Gastrocnemius medialis (tissue), 4 donors: ENCODE results near the gene FGFRL1. TPM values are rescaled to one million over a fixed set of nuclear protein-coding genes. Genes with fewer than 3 reads are reported as not detected.

Source experiments
- ATAC-seq, 2 donors: fragments of 150-250 bp; one replicate each; pipeline ENCODE4 v1.9.1; 2016
- DNase-seq, 2 donors: peaks; one replicate each; pipeline ENCODE4 v3.0.0-alpha.2; 2019
- H3K27ac ChIP-seq, 4 donors: fragments of 200-600 bp; sonication (generic); 1 replicate in 1 of 4; 2 replicates in 3 of 4; pipeline ENCODE4 v1.5.1; 2016 to 2018; ENCODE audit warnings: mild to moderate bottlenecking in 2 of 4, moderate library complexity in 1 of 4
- H3K27me3 ChIP-seq, 3 donors: fragments of 200-600 bp; sonication (generic) in 2 of 3; 1 replicate in 1 of 3; 2 replicates in 2 of 3; pipeline versions ENCODE4 v1.5.1 to v1.6.0; 2016 to 2019; ENCODE audit warnings: mild to moderate bottlenecking in 1 of 3, moderate library complexity in 1 of 3
- H3K36me3 ChIP-seq, 2 donors: fragments of 200-600 bp; sonication (generic) in 1 of 2; one replicate each; pipeline ENCODE4 v1.5.1; 2017 to 2018
- H3K4me1 ChIP-seq, 2 donors: fragments of 200-600 bp; sonication (generic) in 1 of 2; one replicate each; pipeline ENCODE4 v1.5.1; 2016 to 2017; ENCODE audit warnings: mild to moderate bottlenecking in 2 of 2
- H3K4me3 ChIP-seq, 4 donors: fragments of 200-600 bp; sonication (generic) in 3 of 4; 1 replicate in 1 of 4; 2 replicates in 3 of 4; pipeline ENCODE4 v1.5.1; 2016 to 2019; ENCODE audit warnings: mild to moderate bottlenecking in 2 of 4
- H3K9me3 ChIP-seq, 3 donors: fragments of 200-600 bp; sonication (generic) in 2 of 3; 1 replicate in 1 of 3; 2 replicates in 2 of 3; pipeline ENCODE4 v1.5.1; 2016 to 2019
- CTCF ChIP-seq, 5 experiments: fragments of 450-650 bp in 3 of 5; fragments of 200-600 bp in 2 of 5; sonication (generic) in 2 of 5; IDR thresholded peaks in 4 of 5; conservative IDR thresholded peaks in 1 of 5; 1 replicate in 4 of 5; 2 replicates in 1 of 5; pipeline ENCODE4 v1.5.1; 2016 to 2019; ENCODE audit warnings: antibody characterized with exemption in 5 of 5, mild to moderate bottlenecking in 3 of 5, moderate library complexity in 3 of 5
- POLR2A ChIP-seq, 2 donors: fragments of 450-650 bp; IDR thresholded peaks; one replicate each; pipeline ENCODE4 v1.6.1; 2017; ENCODE audit warnings: antibody characterized with exemption in 2 of 2, mild to moderate bottlenecking in 2 of 2, moderate library complexity in 2 of 2
- in situ Hi-C, 4 donors: fragments of 200-750 bp; cut with MboI; loops; one replicate each; pipeline versions ENCODE4 v1.15.0 to v1.8.0; 2017; ENCODE audit warnings: low sequenced_read_pairs in 4 of 4
- intact Hi-C: fragments of 100-400 bp; cut with DNase I; formaldehyde crosslinking; loops from one replicate; pipeline ENCODE4 v1.15.1; 2023; ENCODE audit warnings: low total_unique reads
- total RNA-seq, 4 donors: library from RNA; depleted of rRNA; stranded (reverse); fragments of >200 nt; gene quantifications; one replicate each; pipeline versions ENCODE4 v1.1.0 to v1.2.3, GENCODE V29; 2016

FGFRL1 gene
- total RNA-seq, 4 donors from 2014 or later, result 10.4 to 32.4 (median 15.2) TPM

- no peak for ATAC-seq
- TF ChIP-seq POLR2A (IDR thresholded peaks at IDR 0.05) (no peak), CTCF (IDR thresholded peaks at IDR 0.05 in 4 of 5, conservative IDR thresholded peaks at IDR 0.05 in 1 of 5) (no peak)
- no peaks in the 10 kb centered on the region for H3K9me3 ChIP-seq
- H3K4me1 ChIP-seq, result peaks cover 9 to 11% of the 10 kb centered on the region in 2 donors
- H3K27ac ChIP-seq, result no peak overlapping the region
- H3K36me3 ChIP-seq, result no peaks in the 10 kb centered on the region
- in situ Hi-C loops, result no loop called here
- no peak for DNase-seq
- intact Hi-C loops, result no loop called here
- peaks cover 54 to 63% (median 55%) of the 10 kb centered on the region in 3 donors for H3K27me3 ChIP-seq
- H3K4me3 ChIP-seq, result no peak overlapping the region
Measured at GRCh38 chr4:1056671-1057402, 45.4 kb downstream of the FGFRL1 start.

- Histone ChIP-seq H3K27me3 (peaks cover 52 to 61% (median 54%) of the 10 kb centered on the region in 3 donors), H3K4me1 (peaks cover 9 to 11% of the 10 kb centered on the region in 2 donors), H3K9me3 (no peaks in the 10 kb centered on the region), H3K4me3 (no peak overlapping the region), H3K27ac (no peak overlapping the region), H3K36me3 (no peaks in the 10 kb centered on the region)
- no peak for TF ChIP-seq POLR2A (IDR thresholded peaks at IDR 0.05)
- intact Hi-C loops (no loop called here), in situ Hi-C loops (no loop called here)
- ATAC-seq (no peak), DNase-seq (no peak)
Measured at GRCh38 chr4:1057403-1057745, 45.9 kb downstream of the FGFRL1 start.

GRCh38 chr4:1058198-1058996 lies 47.0 kb downstream of the FGFRL1 start:
- Histone ChIP-seq H3K27ac (no peak overlapping the region), H3K27me3 (peaks cover 42 to 61% (median 54%) of the 10 kb centered on the region in 3 donors), H3K36me3 (no peaks in the 10 kb centered on the region), H3K4me1 (peaks cover 1 to 4% of the 10 kb centered on the region in 2 donors), H3K9me3 (no peaks in the 10 kb centered on the region), H3K4me3 (no peak overlapping the region)
- TF ChIP-seq POLR2A (IDR thresholded peaks at IDR 0.05) (no peak), CTCF (IDR thresholded peaks at IDR 0.05 in 4 of 5, conservative IDR thresholded peaks at IDR 0.05 in 1 of 5) (no peak)
- DNase-seq (no peak), ATAC-seq (no peak)
- in situ Hi-C loops, result no loop called here
- intact Hi-C loops, result no loop called here

GRCh38 chr4:1058997-1059665 lies 47.7 kb downstream of the FGFRL1 start:
- no peaks in the 10 kb centered on the region for H3K36me3 ChIP-seq
- peaks cover 41 to 61% (median 53%) of the 10 kb centered on the region in 3 donors for H3K27me3 ChIP-seq
- in situ Hi-C loops, result no loop called here
- no peak overlapping the region for H3K4me3 ChIP-seq
- H3K9me3 ChIP-seq, result no peaks in the 10 kb centered on the region
- DNase-seq (no peak), ATAC-seq (no peak)
- H3K27ac ChIP-seq, result no peak overlapping the region
- intact Hi-C loops, result no loop called here
- no peaks in the 10 kb centered on the region for H3K4me1 ChIP-seq
- no peak for TF ChIP-seq POLR2A (IDR thresholded peaks at IDR 0.05)
- TF ChIP-seq CTCF (IDR thresholded peaks at IDR 0.05 in 4 of 5, conservative IDR thresholded peaks at IDR 0.05 in 1 of 5), result no peak

GRCh38 chr4:1060121-1060520 lies 48.7 kb downstream of the FGFRL1 start:
- DNase-seq (no peak), ATAC-seq (no peak)
- intact Hi-C loops, result no loop called here
- no peaks in the 10 kb centered on the region for H3K4me1 ChIP-seq
- H3K27ac ChIP-seq, result no peak overlapping the region
- no peak overlapping the region for H3K4me3 ChIP-seq
- peaks cover 46 to 58% (median 50%) of the 10 kb centered on the region in 3 donors for H3K27me3 ChIP-seq
- no peaks in the 10 kb centered on the region for H3K9me3 ChIP-seq
- no peaks in the 10 kb centered on the region for H3K36me3 ChIP-seq
- in situ Hi-C loops, result no loop called here
- no peak for TF ChIP-seq CTCF (IDR thresholded peaks at IDR 0.05 in 4 of 5, conservative IDR thresholded peaks at IDR 0.05 in 1 of 5)
- TF ChIP-seq POLR2A (IDR thresholded peaks at IDR 0.05), result no peak
